Measurements from ENCODE around the gene PDLIM5.
"Not testable (repeated sequence)": the region's sequence is repeated elsewhere in the genome, so short reads cannot be mapped to it uniquely, and the experiment has no call there.

PDLIM5 gene

GRCh38 chr4:94451695-94452475, at the start of gene PDLIM5:
Gene PDLIM5 (plus strand): TSS chr4:94451942. CDS start chr4:94455289, 3,347 bp downstream.
- peak; percentile 93 for DNase-seq

- DNase-seq: not testable (repeated sequence)
Observed at GRCh38 chr4:94402439-94402838, 49.3 kb upstream of the PDLIM5 start.

DNA sequence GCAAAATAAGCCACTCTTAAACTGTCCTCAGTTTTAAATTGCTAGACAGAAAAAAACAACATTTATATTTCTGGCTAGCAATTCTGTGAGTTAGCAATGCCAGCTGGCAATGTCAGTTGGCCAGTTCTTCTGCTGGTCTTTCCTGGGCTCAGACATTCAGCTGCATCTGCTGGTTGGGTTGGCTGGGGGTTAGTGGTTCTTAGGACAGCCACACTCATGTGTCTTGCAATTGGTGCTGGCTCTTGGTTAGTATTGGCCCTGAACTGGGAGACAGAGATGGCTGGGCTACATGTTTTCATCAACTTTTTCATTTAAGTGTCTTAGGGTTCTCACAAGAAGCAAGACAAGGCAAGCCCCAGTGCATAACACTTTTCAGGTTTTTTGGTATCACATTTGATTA, 48.0 kb upstream of the PDLIM5 start:
- DNase-seq: no peak

- DNase-seq: peak; percentile 82
Observed at GRCh38 chr4:94406668-94407437, 44.9 kb upstream of the PDLIM5 start.

- DNase-seq: no peak
Observed at GRCh38 chr4:94407846-94408245, 43.9 kb upstream of the PDLIM5 start.

- DNase-seq: no peak
Observed at GRCh38 chr4:94408549-94409374, 43.0 kb upstream of the PDLIM5 start.

DNA sequence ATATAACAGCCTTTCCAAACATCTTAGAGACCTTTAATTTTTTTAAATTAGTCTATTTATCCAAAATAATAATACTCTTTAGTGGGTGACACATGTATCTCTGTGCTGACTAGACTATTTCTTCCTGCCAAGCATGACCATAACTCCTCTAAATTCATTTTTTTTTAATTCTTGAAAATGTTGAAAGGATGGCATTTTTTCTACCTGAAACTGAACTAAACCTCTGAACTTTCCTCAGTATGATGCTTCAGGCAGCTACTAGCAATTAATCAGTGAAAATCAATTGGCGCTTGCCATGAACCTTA, 42.4 kb upstream of the PDLIM5 start:
- DNase-seq: no peak

DNA sequence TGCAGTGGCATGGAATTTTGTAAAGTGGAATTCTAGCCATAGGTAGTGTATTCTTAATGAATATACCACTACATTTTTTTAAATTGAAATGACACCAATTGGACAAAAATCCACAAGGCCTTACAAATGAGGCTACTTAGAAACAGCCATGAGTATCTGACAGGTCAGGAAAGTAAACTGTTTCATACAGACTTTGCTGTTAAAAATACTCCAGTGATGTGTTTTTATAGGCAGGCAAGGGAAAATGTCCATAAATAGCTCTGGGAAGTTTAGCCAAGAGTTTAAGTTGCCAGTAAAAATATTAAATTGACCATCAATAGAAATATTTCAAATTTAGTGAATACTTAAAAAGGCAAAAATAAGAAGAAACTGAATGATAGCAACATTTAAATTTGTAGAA, 41.8 kb upstream of the PDLIM5 start:
- DNase-seq: no peak

DNA sequence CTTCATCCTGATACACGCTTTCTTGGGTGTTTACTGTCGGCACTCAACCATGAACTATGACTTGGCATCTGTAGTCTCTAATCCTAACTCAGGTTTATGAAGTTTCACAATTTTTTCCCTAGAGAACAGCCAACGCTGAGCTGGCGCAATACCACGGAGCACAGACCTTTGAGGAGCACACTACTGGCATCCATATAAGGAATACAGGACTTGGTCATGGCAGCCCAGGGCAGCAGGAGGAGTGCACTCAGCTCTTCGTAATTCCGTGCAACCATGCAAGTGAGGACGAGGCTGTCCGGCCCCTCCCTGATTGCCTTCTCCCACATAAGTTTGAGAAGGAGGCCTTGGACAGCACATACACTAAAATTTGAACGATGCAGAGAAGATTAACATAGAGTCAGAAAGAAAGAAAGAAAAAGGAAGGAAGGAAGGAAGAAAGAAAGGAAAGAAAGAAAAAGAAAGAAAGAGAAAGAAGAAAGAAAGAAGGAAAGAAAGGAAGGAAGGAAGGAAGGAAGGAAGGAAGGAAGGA, 41.0 kb upstream of the PDLIM5 start:
- DNase-seq: no peak

GRCh38 chr4:94411296-94411695, 40.4 kb upstream of the PDLIM5 start:
- no peak for DNase-seq

GRCh38 chr4:94412019-94412657, 39.6 kb upstream of the PDLIM5 start:
- no peak for DNase-seq

GRCh38 chr4:94412658-94413038, 39.1 kb upstream of the PDLIM5 start:
- DNase-seq: peak; percentile 22

DNA sequence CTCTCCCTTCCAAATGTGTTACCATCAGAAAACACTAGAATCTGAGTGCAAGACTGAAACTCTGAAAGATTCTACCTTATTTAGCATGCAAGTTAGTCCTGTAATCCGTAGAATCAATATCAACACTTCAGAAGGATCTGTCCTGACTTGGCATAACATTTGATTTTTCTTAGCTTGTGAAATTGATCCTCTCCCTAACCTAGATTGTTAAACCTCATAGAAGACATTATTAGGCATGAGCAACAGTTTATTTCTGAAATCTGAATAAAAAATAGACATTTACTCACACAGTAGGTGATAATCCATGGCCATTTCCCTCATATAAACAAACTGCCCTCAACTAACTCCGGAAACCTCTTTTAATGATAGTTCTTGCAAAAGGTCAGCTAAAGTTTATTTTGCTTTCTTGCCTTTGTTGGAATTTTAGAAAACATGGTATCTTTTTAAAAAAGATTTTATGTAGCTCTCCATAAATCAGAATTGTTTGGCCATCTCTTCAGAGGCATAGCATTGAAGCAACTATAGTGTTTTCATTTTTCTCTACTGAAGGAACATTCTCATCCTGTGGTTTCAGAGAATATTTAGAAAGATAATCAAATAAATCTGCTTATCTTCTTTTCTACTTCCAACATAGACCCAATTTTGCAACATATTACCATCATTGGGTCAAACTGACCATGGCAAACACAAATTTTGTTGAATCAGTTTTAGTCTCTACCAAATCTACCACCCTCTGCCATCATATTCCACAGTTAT, 38.5 kb upstream of the PDLIM5 start:
- DNase-seq: no peak

DNA sequence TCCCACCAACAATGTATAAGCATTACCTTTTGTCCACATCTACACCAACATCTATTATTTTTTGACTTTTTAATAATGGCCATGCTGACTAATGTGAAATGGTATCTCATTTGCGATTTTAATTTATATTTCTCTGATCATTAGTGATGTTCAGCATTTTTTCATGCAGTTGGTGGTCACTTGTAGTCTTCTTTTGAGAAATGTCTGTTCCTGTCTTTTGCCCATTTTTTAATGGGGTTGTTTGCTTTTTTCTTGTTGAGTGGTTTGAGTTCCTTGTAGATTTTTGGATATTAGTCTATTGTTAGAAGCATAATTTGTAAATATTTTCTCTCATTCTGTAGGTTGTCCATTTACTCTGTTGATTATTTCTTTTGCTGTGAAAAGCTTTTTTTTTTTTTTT, 36.8 kb upstream of the PDLIM5 start:
- DNase-seq: no peak

DNA sequence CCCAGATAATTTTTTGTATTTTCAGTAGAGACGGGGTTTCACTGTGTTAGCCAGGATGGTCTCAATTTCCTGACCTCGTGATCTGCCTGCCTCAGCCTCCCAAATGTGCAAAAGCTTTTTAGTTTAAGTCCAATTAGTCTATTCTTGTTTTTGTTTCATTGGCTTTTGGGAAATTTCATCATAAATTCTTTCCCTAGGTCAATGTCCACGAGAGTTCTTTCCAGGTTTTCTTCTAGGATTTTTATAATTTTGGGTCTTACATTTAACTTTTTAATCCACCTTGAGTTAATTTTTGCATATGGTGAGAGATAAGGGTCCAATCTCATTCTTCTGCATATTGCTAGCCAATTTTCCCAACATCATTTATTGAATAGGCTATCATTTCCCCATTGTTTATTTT, 36.3 kb upstream of the PDLIM5 start:
- no peak for DNase-seq

- DNase-seq: no peak
Observed at GRCh38 chr4:94416335-94416734, 35.4 kb upstream of the PDLIM5 start.

DNA sequence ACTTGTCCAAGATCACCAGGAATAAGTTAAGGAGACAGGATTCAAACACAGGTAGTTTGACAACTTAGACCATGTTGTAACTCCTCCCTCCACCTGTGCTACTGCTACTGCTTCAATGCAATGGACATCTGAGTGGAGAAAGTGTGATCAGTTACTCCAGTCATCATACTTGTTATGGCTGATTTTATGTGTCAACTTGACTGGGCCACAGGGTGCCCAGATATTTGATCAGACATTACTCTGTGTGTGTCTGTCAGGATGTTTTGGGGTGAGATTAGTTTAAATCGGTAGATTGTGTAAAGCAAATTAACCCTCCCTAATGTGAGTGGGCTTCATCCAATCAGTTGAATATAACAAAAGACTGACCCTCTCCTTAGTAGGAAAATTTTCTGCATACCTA, 34.8 kb upstream of the PDLIM5 start:
- DNase-seq: no peak

- no peak for DNase-seq
Observed at GRCh38 chr4:94419549-94419948, 32.2 kb upstream of the PDLIM5 start.

DNA sequence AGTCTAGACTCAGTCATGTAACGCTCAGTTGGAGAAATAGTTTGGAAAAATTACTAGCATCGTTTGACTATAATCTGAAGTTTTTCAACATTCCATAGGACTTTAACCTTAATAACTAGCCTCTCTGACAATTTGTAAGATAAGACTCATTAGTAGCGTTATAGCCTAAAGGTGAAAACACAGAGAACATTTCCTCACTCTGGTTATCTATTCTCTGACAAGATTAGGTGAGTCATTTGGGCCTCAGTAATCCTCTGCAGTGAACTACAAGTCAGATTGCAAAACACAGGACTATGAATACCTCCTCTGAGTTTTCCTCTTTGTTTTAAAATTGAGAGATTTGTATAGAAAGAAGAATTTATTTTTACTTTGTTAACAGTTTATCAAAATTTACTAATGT, 31.8 kb upstream of the PDLIM5 start:
- no peak for DNase-seq

DNA sequence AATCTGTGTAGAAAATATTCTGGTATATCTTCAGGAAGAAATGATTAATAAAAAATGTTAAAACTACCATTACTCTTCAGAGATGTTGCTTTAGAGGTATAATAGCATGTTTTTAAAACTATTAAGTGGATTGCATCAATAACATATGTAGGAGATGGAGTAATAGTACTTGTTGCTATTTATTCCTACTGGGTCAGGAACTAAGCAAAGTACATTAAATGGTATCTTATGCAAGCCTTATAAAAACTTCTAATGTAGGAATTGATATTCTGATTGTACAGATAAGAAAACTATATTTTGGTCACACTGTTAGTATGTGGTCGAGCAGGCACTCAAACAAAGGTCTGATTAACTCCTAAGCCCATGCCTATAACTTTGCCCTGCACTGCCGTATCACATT, 31.4 kb upstream of the PDLIM5 start:
- DNase-seq: no peak

- no peak for DNase-seq
Observed at GRCh38 chr4:94426783-94427182, 25.0 kb upstream of the PDLIM5 start.

DNA sequence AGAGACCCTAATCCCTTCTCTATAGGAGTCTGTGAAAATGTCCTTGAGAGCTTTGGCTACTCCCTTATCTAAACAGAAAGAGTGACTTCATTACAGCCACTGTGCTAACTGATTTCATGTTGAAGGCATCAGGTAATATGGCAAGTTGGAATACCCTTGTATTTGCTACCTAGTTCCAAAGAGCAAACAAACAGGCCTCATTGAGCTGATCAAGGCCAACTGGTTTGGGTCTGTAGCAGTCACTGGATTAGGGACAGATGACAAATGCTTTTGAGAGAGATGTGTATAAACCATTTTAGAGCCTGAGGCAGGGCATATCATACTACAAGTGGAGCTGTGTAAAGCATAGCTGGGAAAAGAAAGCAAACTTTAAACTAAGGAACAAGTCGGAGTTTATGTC, 22.9 kb upstream of the PDLIM5 start:
- no peak for DNase-seq

All from inflammatory macrophage treated with lipopolysaccharide for 4 hours (primary cell).